Panc1 (cell line): ENCODE results near the gene ADPRS. TPM values are rescaled to one million over a fixed set of nuclear protein-coding genes. Genes with fewer than 3 reads are reported as not detected.

ENCODE experiments used
- ATAC-seq: fragments of 200-7000 bp; cut with Tn5 transposase; 2 replicates; pipeline ENCODE4 v1.9.1; 2020; ENCODE audit warnings: mild to moderate bottlenecking, moderate library complexity
- BruUV-seq: library from RNA; stranded (reverse); fragments of 400-500 nt; replicated peaks from 2 replicates; lab custom pipeline; 2021; lab: Mats Ljungman, UMichigan
- CTCF ChIA-PET: fragments of 300-600 bp; sonication (Branson Sonifier 250); formaldehyde crosslinking; loops from one replicate; lab custom pipeline; 2022; ENCODE audit warnings: antibody characterized with exemption; lab: Charles Lee
- POLR2A ChIA-PET: fragments of 300-600 bp; sonication (Branson Sonifier 250); formaldehyde crosslinking; loops from one replicate; lab custom pipeline; 2022; ENCODE audit warnings: antibody characterized with exemption; lab: Charles Lee
- DNase-seq: peaks from one replicate; pipeline ENCODE4 v3.0.0-alpha.2; 2010; ENCODE audit warnings: low read depth, low spot score
- H3K27ac ChIP-seq: 2 replicates; pipeline ENCODE4 v1.5.1; 2011; ENCODE audit warnings: mild to moderate bottlenecking, low read length, inconsistent platforms
- H3K27me3 ChIP-seq: fragments of 200-500 bp; sonication (Bioruptor generic); 2 replicates; pipeline ENCODE4 v1.6.0; 2014; ENCODE audit warnings: low read length, inconsistent platforms; ENCODE audit not compliant: control insufficient read depth, insufficient read depth
- H3K36me3 ChIP-seq: fragments of 200-500 bp; sonication (Bioruptor generic); 2 replicates; pipeline ENCODE4 v1.5.1; 2014; ENCODE audit warnings: inconsistent platforms, mild to moderate bottlenecking, low read length, moderate library complexity; ENCODE audit not compliant: control insufficient read depth, insufficient read depth
- H3K4me1 ChIP-seq: 2 replicates; pipeline ENCODE4 v1.5.1; 2011; ENCODE audit warnings: inconsistent platforms, mild to moderate bottlenecking, low read length, moderate library complexity; ENCODE audit not compliant: control insufficient read depth, insufficient read depth
- H3K4me3 ChIP-seq, 2 experiments: 2 replicates each; pipeline ENCODE4 v1.5.1; 2011 to 2012; ENCODE audit warnings: low read depth in 2 of 2, low read length in 2 of 2, mild to moderate bottlenecking in 2 of 2, inconsistent platforms in 1 of 2, moderate library complexity in 1 of 2
- H3K9me3 ChIP-seq: fragments of 200-500 bp; sonication (Bioruptor generic); 2 replicates; pipeline ENCODE4 v1.5.1; 2014; ENCODE audit warnings: low read depth, mild to moderate bottlenecking, inconsistent platforms, low read length, moderate library complexity; ENCODE audit not compliant: control insufficient read depth, insufficient read depth
- CTCF ChIP-seq: fragments of 450-650 bp; IDR thresholded peaks from 2 replicates; pipeline ENCODE4 v1.5.1; 2017; ENCODE audit warnings: mild to moderate bottlenecking
- POLR2AphosphoS5 ChIP-seq: IDR thresholded peaks from 2 replicates; pipeline ENCODE4 v1.6.1; 2012; ENCODE audit warnings: mild to moderate bottlenecking, low read depth, low read length, moderate library complexity
- REST ChIP-seq, 2 experiments: IDR thresholded peaks; 2 replicates each; pipeline ENCODE4 v1.6.1; 2011 to 2012; ENCODE audit warnings: low read depth in 2 of 2, control low read depth in 1 of 2, low read length in 1 of 2, mild to moderate bottlenecking in 1 of 2, moderate library complexity in 1 of 2; ENCODE audit not compliant: insufficient read depth in 1 of 2
- SIN3A ChIP-seq: IDR thresholded peaks from 2 replicates; pipeline ENCODE4 v1.6.1; 2012; ENCODE audit warnings: low read depth, mild to moderate bottlenecking, low read length, moderate library complexity, borderline replicate concordance; ENCODE audit not compliant: insufficient read depth
- TCF7L2 ChIP-seq: IDR thresholded peaks from 2 replicates; pipeline ENCODE4 v1.6.1; 2011; ENCODE audit warnings: mild to moderate bottlenecking, low read depth, low read length, inconsistent platforms
- in situ Hi-C: cut with HindIII; loops from 2 replicates; pipeline ENCODE4 v1.10.0; 2016; ENCODE audit warnings: low sequenced_read_pairs, low pct_unique_long_range_greater_than_20kb
- intact Hi-C: fragments of 100-400 bp; cut with micrococcal nuclease; formaldehyde crosslinking; loops from one replicate; pipeline ENCODE4 v1.10.0; 2022; ENCODE audit not compliant: unreplicated experiment
- total RNA-seq: library from RNA; stranded (reverse); gene quantifications from one replicate; pipeline ENCODE4 v1.2.1, GENCODE V29; 2021; ENCODE audit not compliant: unreplicated experiment

The ADPRS gene
- total RNA-seq, 1 experiment from 2014 or later, result 32.2 TPM

GRCh38 chr1:36109041-36109679 is 20.5 kb downstream of the ADPRS start:
- in situ Hi-C loops, result no loop called here
- intact Hi-C loops, result no loop called here
- Histone ChIP-seq H3K4me1 (peaks cover 12% of the 10 kb centered on the region; the same call in 1 of the 2 replicates), H3K27ac (no peak overlapping the region), H3K4me3 (no peak overlapping the region), H3K9me3 (no peaks in the 10 kb centered on the region), H3K36me3 (no peaks in the 10 kb centered on the region), H3K27me3 (no peaks in the 10 kb centered on the region)
- ChIA-PET POLR2A (interaction anchor here (0.6 kb wide), 1 partner anchor 112 kb away, joined by 9 read pairs; no protein-coding TSS in a partner anchor), CTCF (interaction anchor here (0.8 kb wide), 2 partner anchors 26 to 79 kb away, joined by 4 to 5 read pairs; no protein-coding TSS in a partner anchor)
- DNase-seq (no peak), ATAC-seq (peak; percentile 81)
- TF ChIP-seq CTCF, result no peak
- no peak for TF ChIP-seq POLR2AphosphoS5
- no peak for TF ChIP-seq SIN3A
- no peak for TF ChIP-seq REST (IDR thresholded peaks at IDR 0.05; ENCODE audit: insufficient read depth in 1 of 2, low read depth in 2 of 2, low read length in 1 of 2)
- TF ChIP-seq TCF7L2, result no peak
- BruUV-seq, result no TSS peak

- no peaks in the 10 kb centered on the region for H3K9me3 ChIP-seq
- BruUV-seq, result no TSS peak
- H3K27me3 ChIP-seq, result no peaks in the 10 kb centered on the region
- intact Hi-C loops, result no loop called here
- TF ChIP-seq CTCF (no peak), TCF7L2 (no peak), REST (IDR thresholded peaks at IDR 0.05; ENCODE audit: insufficient read depth in 1 of 2, low read depth in 2 of 2, low read length in 1 of 2) (no peak), SIN3A (no peak), POLR2AphosphoS5 (no peak)
- in situ Hi-C loops, result no loop called here
- ChIA-PET POLR2A (no interaction called here), CTCF (no interaction called here)
- H3K36me3 ChIP-seq, result no peaks in the 10 kb centered on the region
- ATAC-seq (no peak), DNase-seq (no peak)
- peaks cover 12% of the 10 kb centered on the region; the same call in 1 of the 2 replicates for H3K4me1 ChIP-seq
- H3K27ac ChIP-seq, result no peak overlapping the region
- H3K4me3 ChIP-seq, result no peak overlapping the region
Observed at GRCh38 chr1:36111151-36111550, 22.5 kb downstream of the ADPRS start.
